OCI-LY7 (cell line): Measurements from ENCODE around the gene TMTC1.

ENCODE experiments used
- CTCF ChIP-seq: fragments of 200-600 bp; sonication (generic); conservative IDR thresholded peaks from 2 replicates; pipeline ENCODE4 v1.5.1; 2014; ENCODE audit warnings: mild to moderate bottlenecking, antibody characterized with exemption, low read length, moderate library complexity, mixed read lengths
- EZH2phosphoT487 ChIP-seq: fragments of 200-600 bp; sonication (generic); IDR thresholded peaks from 2 replicates; pipeline ENCODE4 v1.6.1; 2018; ENCODE audit warnings: low read depth, borderline replicate concordance, mild to moderate bottlenecking, mixed run types, antibody characterized with exemption, low read length, moderate library complexity, mixed read lengths

DNA sequence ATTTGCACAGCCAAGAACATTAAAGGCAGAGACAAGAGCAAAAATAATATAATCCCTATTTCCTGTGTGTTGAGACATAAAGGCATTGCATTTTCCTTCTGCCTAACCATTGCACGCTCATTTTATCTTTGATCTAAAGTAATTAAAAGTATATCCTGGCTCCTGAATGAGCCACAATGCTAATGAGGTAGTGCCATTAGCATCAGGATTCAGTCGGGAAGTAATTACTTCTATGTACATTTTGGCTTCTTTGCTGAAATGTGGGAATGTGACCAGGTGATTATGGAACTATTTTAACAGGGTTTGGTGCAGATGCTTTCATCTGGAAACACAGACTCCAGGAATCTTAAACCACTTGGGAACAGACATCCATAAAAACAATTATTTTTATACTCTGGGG lies 77.4 kb downstream of the TMTC1 start:
- TF ChIP-seq CTCF = no peak
- TF ChIP-seq EZH2phosphoT487 = no peak
